GM19023 (cell line): ENCODE measurements around the gene PEX3.
A peak's percentile ranks its signal among the peaks of the same experiment; 100 is the strongest.

Source experiments
- ATAC-seq: cut with Tn5 transposase; IDR thresholded peaks from one replicate; pipeline ENCODE4 v1.9.1; 2021; ENCODE audit warnings: mild to moderate bottlenecking, moderate library complexity; ENCODE audit not compliant: unreplicated experiment

The PEX3 gene

GRCh38 chr6:143450453-143451371 lies at the start of gene PEX3, which contains the start of gene ADAT2:
TSS of gene PEX3 (plus strand) at chr6:143450805. CDS start at chr6:143451043, 238 bp downstream.
TSS of gene ADAT2 (minus strand) at chr6:143450695. CDS start at chr6:143450658, 37 bp downstream.
- ATAC-seq: peak; percentile 97

- no peak for ATAC-seq
These were observed 49.5 kb upstream of the PEX3 start for GRCh38 chr6:143401068-143401446.

- no peak for ATAC-seq
These were observed 48.8 kb upstream of the PEX3 start for GRCh38 chr6:143401636-143402370.

- ATAC-seq: no peak
These were observed 47.8 kb upstream of the PEX3 start for GRCh38 chr6:143402721-143403336.

GRCh38 chr6:143405373-143406154 lies 45.0 kb upstream of the PEX3 start:
- ATAC-seq: no peak

- ATAC-seq: no peak
These were observed 43.9 kb upstream of the PEX3 start for GRCh38 chr6:143406673-143407072.

GRCh38 chr6:143408151-143408786 lies 42.3 kb upstream of the PEX3 start:
- ATAC-seq: no peak

GRCh38 chr6:143408787-143409162 lies 41.8 kb upstream of the PEX3 start:
- ATAC-seq: no peak

- ATAC-seq: no peak
These were observed 39.7 kb upstream of the PEX3 start for GRCh38 chr6:143410859-143411270.

- no peak for ATAC-seq
These were observed 35.8 kb upstream of the PEX3 start for GRCh38 chr6:143414769-143415168.

GRCh38 chr6:143419526-143419925 lies 31.1 kb upstream of the PEX3 start:
- no peak for ATAC-seq

GRCh38 chr6:143426026-143426425 lies 24.6 kb upstream of the PEX3 start:
- ATAC-seq: no peak

GRCh38 chr6:143427109-143427817 lies 23.3 kb upstream of the PEX3 start:
- peak; percentile 100 for ATAC-seq

GRCh38 chr6:143429970-143430369 lies 20.6 kb upstream of the PEX3 start:
- ATAC-seq: no peak

GRCh38 chr6:143431226-143431625 lies 19.4 kb upstream of the PEX3 start:
- no peak for ATAC-seq

- no peak for ATAC-seq
These were observed 18.0 kb upstream of the PEX3 start for GRCh38 chr6:143432588-143432987.

GRCh38 chr6:143441010-143441409 lies 9.6 kb upstream of the PEX3 start:
- ATAC-seq: no peak

GRCh38 chr6:143441680-143442545 lies 8.7 kb upstream of the PEX3 start:
- ATAC-seq: no peak

- no peak for ATAC-seq
These were observed 7.5 kb upstream of the PEX3 start for GRCh38 chr6:143443096-143443495.
